GM21786 (cell line): Measurements from ENCODE around the gene EZH2.

ENCODE experiments used
- ATAC-seq: cut with Tn5 transposase; IDR thresholded peaks from one replicate; pipeline ENCODE4 v1.9.1; 2021; ENCODE audit not compliant: unreplicated experiment

The EZH2 gene

DNA sequence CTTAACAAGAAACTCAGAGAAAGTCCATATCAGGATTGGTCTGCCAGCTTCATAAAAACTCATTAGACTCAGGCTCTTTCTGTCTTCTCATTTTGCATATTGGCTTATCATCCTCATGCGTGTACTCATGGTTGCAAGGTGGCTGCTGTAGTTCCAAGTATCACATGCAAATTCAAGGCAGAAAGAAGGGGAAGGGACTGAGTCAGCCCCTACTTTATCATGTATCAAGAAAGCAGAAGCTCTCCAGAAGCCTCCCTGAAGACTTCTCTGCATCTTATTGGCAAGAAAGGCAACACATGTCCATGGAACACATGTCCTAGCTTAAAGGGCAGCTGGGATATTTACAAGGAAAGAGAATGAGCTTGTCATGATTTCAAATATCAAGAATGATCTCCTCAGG is 19.4 kb upstream of the EZH2 start:
- ATAC-seq, result no peak

DNA sequence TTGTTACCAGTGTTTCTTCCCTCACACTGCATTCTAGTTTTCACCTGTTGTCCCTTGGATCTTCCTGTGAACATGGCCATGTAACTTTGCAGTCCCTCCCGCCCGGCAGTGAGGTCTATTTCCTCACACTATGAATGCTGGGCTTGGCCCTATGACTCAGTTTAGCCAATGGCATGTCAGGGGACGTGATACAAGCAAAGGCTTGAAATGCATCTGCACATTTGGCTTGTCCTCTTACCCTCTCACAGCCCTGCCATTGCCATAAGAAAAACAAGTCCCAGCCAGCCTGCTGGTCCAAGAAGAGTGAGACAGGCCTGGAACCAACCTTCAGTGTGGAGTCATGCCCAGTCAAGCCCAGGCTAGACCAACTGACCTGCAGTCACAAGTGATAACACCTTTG is 17.1 kb upstream of the EZH2 start:
- no peak for ATAC-seq

DNA sequence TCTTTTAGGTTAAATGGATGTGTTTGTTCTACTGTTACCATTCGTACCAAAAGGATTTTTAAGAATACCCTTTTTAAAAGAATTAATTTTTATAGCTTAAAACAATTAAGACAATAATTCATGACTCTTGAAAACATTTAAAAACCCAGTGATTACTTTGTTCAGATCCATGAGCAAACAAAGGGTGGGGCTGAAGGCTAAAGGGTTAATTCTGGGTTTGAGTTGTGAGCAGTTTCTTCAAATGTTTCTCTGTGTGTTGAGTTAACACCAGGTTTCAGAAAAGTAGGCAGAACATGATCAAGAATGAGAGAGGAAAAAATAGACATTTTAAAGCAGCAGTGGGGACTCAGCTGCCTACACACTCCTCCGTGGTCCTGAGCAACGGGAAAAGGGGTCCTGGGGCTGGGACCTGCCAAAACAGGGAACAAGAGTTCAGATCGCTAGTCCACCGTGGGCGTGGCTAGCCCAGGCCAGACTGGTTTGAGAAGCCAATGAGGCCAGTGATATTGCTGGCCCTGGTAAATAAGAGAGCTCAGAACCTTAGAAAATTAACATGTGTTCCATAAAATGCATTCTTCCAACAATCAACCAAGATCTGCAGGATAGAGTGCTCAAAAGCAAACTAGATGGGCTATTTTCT is 14.9 kb upstream of the EZH2 start:
- ATAC-seq, result no peak

DNA sequence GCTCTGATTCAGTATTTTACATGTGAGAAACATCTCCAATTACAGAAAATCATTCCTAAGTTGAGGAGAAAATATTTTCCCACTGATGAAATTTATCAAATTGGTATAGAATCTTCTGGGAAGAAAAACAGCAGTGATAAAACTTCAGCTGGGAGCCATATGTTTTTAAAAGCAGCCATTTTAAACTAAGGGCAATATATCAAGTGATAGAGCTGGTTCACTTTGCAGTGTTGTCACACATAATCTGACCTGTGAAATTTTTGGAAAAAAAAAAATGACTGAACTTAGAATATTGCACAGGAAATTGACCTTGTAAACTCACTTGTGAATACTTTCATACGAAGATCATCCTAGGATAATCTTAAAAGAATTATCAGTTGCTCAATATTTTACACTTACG is 10.5 kb upstream of the EZH2 start:
- no peak for ATAC-seq

DNA sequence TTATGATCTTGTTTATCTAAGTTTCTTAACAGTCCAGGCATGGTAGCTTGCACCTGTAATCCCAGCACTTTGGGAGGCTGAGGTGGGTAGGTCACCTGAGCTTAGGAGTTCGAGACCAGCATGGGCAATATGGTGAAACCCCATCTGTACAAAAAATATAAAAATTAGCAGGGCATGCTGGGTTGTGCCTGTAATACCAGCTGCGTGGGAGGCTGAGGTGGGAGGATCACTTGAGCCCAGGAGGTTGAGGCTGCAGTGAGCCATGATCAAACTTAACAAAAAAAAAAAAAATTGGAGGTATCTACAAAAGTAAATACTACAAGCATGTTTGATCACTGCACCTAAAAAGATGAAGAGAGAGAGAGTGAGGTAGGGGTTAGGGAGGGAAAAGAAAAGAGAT is 9.0 kb upstream of the EZH2 start:
- ATAC-seq, result no peak

DNA sequence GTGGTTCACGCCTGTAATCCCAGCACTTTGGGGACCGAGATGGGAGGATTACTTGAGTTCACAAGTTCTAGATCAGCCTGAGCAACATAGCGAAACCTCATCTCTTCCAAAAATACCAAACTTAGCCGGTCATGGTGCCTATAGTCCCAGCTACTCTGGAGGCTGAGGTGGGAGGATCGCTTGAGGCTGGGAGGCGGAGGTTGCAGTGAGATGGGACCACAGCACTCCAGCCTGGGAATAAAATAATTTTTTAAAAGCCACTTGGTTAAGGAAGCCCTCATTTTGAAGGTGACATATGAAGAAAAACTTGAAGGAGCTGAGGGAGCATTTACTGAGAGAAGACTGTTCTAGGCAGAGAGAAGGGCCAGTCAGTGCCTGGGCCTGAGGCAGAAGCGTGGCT is 4.2 kb upstream of the EZH2 start:
- no peak for ATAC-seq

DNA sequence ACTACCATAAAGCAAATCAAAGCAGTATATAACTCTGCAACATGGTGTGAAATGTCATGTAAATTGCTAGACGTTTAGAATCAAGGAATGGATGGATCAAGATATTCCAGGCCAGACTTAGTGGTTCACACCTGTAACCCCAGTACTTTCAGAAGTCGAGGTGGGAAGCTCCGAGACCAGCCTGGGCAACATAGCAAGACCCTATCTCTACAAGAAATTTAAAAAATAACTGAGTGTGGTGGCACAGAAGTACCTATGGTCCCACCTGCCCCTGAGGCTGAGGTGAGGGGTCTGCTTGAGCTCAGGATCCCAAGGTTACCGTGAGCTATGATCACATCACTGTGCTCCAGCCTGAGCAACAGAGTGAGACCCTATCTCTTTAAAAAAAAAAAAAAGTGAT is 2.8 kb upstream of the EZH2 start:
- no peak for ATAC-seq

DNA sequence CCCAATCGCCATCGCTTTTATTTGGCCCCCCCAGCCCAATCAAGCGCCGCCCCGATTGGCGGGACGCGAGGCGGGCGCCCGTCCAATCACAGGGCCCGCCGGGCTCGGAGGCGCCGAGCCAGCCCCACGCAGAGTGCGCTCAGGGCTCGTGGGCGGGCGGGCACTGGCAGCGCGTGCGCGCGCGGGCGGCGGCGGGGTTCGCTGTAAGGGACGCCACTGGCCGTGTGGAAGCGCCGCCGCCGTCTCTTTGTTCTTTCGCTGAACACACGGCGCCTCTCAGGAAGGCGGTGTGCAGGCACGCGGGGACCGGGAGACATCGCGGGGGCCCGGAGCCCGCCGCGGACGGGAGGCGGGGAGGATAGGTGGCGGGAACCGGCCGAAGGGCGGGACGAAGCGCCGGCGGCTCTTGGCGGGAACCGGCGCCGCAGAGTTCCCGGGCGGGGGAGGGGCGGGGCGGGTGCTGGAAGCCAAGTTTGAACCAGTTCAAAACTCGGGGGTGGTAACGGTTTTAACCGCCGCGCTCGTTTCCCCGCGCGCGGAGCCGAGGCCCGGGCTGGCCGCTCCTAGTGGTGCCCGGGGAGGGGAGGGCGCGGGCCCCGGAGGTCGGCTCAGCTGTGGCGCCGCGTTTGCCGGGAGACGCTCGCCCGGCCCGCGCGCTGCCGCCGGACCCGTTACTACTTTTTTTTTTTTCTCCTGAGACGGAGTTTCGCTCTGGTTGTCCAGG is 370 bp upstream of the EZH2 start:
- ATAC-seq, result peak; percentile 88

DNA sequence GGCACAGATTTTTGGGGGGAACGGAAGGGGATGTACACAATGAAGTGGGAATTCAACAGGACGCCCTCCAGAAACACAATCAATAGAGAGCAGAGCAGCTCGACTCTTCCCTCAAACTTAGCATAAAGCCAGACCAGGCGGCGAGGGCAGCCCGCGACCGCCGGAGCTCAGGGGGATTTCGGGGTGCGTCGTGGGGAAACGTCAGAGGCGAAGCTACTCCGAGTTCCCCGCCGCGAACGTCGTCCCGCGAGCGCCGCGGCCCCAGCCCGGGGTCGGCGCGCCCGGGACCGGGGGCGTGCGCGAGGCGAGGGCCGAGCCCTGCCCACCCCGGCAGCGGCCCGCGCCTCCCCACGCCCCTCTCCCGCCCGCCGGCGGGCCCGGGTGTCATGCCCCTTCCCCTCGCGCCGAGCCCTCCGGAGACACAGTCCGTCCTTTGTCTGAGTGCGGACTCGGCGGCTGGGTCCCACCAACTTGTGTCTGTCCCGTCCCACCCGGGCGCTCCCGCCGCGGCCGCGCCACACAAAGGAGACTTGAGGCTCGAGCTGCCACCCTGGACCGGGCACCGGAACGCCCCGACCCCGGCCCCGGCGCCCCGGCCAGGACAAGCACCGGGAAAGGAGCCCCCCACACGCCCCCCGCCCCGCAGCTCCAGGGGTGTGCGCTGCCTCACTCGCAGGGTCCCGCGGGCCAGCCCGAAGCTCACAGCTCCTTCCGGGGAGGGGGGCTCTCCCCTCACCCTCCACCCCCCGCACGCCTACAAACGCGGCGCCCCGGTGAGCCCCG is 634 bp downstream of the EZH2 start:
- ATAC-seq, result peak; percentile 12

DNA sequence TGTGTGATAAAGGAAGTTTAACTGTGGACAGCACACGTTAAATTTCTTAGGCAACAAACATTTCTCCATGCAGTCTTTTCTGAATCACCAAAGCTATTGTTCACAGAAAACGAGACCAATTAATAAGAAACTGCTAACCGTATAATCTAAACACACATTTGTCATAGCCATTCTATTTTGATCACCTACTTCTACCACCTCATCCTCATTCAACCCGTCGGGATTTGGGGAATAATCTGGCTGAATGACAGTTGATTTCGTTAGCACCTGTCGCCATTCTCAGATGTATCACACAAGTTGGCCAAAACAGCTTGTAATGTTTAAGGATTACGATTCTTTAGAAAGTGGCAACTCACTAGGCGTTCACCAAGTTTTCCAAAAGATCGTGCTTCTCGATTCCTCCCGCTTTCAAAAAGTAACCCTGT is 1.2 kb downstream of the EZH2 start:
- no peak for ATAC-seq

DNA sequence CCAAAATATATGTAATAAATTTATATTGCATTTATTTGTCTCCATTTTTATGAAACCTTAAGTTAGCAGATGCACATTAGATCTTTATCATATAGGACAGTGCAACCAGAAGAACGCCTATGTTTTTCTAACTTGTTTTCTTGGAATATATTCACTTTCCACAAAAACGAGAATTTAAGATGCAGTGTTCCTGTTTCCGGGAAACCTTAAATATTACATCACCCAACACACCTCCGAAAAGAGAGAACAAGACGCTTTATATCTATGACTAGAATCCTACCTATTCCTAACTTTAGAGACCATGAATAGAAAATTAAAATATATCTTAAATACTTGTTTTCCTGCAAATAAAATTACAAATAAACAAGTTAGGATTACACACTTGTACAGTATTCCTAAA is 1.9 kb downstream of the EZH2 start:
- ATAC-seq, result no peak

DNA sequence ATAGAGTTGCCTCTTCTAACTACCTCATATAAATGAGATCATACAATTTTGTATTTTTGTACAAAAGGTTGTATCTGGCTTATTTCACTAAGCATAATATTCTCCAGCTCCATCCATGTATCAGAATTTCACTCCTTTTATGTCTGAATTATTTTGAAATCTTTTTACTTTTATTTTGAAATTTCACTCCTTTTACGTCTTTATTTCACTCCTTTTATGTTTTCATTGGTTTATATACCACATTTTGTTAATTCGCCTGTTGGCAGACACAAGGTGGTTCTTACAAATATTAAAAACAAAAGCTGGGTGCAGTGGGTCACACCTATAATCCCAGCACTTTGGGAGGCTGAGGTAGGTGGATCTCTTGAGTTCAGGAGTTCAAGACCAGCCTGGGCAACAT is 5.8 kb downstream of the EZH2 start:
- ATAC-seq, result no peak

DNA sequence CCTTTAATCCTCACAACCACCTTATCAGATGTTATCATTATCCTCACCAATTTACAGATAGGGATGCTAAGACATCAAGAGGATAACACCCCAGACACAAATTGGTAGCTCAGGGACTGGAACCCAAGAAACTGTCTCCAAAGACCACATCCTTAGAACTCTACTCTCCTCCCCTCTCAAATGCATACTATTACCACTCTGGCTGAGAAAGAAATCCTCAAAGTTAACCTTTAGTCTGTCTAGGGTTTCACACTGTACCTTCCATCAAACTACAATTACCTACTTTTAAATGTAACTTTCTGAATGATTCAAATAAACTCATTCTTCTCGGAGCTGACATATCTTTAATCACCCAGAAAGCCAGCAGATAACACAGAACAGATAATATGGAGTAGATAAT is 6.6 kb downstream of the EZH2 start:
- no peak for ATAC-seq

DNA sequence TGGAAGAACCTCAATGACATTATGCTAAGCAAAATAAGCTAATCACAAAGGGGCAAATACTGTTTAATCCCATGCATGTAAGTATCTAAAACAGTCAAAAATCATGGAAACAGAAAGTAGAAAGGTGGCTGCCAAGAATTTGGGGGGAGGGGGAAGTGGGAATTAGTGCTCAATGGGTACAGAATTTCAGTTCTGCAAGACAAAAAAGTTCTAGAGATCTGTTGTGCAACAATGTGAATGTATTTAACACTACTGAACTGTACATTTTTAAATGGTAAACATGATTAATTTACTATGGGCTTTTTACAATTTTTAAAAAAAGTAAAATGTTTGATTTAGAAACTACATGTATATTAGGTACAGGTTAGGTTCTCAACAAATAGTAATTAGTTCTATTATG is 11.9 kb downstream of the EZH2 start:
- ATAC-seq, result no peak

DNA sequence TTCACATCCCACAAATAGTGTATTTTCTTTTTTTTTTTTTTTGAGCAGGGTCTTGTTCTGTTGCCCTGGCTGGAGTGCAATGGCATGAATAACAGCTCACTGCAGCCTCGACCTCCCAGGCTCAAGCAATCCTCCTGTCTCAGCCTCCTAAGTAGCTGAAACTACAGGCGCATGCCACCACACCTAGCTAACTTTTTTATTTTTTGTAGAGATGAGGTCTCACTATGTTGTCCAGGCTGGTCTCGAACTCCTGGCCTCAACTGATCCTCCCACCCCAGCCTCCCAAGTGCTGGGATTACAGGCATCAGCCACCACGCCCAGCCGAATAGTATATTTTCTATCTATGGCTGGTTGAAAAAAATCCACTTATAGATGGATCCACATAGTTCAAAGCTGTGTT is 12.5 kb downstream of the EZH2 start:
- ATAC-seq, result no peak

DNA sequence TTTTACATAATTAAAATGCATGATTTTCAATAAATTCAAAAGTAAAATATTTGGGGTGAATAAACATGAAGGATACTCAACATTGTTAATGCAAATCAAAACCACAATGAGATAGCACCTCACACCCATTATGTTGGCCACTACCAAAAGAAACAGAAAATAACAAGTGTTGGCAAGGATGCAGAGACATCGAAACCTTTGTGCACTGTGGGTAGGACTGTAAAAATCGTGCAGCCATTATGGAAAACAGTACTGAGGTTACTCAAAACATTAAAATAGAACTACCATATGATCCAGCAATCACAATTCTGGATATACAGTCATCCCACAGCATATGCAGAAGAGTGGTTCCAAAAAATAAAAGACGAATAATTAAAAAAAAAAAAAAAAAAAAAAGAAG is 13.1 kb downstream of the EZH2 start:
- ATAC-seq, result no peak

DNA sequence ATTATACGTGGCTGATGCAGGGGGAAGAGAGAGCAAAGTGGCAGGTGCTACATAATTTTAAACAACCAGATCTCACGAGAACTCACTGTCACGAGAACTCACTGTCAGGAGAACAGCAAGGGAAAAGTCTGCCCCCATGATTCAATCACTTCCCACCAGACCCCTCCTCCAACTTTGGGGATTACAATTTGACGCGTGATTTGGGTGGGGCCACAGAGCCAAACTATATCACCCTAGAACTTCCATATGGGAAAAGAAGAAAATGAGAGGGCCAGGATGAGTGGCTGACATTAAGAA is 15.8 kb downstream of the EZH2 start:
- no peak for ATAC-seq

DNA sequence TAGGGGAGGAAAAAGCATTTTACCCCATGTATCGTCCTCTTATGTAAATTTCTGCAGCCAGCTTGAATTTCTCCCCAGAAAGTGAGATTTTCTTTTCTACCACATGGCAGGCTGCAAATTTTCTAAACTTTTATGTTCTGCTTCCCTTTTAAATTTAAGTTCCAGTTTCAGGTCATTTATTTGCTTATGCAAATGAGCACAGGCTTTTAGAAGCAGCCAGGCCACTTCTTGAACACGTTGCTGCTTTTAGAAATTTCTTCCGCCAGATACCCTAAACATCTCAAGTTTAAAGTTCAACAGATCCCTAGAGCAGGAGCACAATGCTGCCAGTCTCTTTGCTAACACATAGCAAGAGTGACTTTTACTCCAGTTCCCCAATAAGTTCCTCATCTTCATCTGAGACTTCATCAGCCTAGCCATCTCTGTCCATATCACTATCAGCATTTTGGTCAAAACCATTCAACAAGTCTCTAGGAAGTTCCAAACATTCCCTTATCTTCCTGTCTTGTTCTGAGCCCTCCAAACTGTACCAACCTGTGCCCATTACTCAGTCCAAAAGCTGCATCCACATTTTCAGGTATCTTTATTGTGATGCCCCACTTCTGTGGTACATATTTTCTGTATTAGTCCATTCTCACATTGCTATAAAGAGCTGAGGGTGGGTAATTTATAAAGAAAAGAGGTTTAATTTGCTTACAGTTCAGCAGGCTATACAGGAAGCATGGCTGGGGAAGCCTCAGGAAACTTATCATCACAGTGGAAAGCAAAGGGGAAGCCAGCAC is 16.3 kb downstream of the EZH2 start:
- no peak for ATAC-seq

DNA sequence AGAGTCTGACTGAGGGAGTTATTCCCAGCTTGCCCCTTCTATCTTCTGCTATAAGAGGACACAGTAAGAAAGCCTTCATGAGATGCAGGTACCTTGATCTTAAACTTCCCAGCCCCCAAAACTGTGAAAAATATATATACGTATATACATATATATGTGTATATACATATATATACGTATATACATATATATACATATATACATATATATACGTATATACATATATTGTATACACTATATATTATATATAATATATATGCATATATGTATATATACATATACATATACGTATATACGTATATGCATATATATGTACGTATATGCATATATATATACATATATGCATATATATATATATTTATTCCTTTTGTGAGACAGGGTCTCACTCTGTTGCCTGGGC is 17.7 kb downstream of the EZH2 start:
- ATAC-seq, result no peak

DNA sequence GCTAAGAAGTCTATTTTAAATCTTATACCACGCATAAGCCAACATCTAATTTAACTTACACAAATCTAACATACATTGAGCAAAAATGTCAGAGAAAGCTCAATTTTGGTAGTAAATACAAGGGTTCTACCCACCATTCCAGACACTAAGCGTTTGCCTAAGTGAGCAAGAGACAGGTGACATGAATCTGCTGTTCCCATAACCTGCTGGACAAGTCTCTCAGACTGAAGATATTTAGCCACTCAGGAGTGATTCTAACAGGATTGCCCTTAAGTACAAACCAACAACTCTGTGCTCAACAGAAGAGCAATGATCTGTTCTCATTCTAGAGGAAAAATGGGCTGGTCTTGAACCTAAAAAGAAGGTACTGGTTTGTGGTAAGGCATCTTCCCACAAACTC is 18.8 kb downstream of the EZH2 start:
- ATAC-seq, result no peak

DNA sequence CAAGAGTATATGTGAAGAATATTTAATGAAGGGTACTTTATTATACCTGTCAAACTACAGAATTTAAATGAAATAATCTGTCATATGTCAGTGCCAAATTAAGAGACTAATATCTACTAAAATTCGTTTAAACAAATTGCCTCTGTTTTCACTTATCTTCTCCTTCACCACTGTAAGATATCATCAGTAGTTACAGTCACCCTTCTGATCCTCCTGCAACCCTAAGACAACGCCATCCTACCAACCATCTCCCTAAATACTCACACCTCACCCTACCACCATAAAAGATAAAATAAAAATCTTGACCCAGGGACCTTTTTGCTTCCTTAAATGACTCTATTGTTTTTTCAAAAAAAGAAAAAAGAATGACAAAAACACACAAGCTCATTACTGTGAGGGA is 20.8 kb downstream of the EZH2 start:
- no peak for ATAC-seq

DNA sequence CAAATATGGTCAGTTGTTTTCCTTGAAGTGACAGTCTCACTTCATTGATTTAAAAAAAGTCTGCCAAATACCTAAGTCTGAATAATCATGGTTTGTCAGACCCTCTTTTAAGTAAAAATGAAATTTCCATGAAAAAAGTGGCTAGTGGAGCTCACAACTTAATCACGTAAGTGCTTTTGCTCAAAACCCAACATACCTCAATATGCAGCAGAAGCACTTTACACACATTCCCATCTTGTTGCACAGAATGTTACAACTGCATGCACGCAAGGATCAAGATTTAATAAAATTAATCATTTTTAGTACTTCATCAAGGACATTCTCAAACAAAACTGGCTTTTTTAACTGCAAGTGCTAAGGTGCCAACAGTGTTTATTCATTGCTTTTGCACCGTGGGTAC is 21.6 kb downstream of the EZH2 start:
- no peak for ATAC-seq
